HG02588 (cell line): ENCODE data around the gene OR6C4.
"Not testable (repeated sequence)": the region's sequence is repeated elsewhere in the genome, so short reads cannot be mapped to it uniquely, and the experiment has no call there.

Source experiments
- ATAC-seq: cut with Tn5 transposase; IDR thresholded peaks from one replicate; pipeline ENCODE4 v1.9.1; 2021; ENCODE audit warnings: mild to moderate bottlenecking, moderate library complexity; ENCODE audit not compliant: unreplicated experiment

The OR6C4 gene

GRCh38 chr12:55549302-55549701 lies at the start of gene OR6C4:
TSS of gene OR6C4 (plus strand) at chr12:55549602. CDS start at chr12:55551227, 1,625 bp downstream.
- no peak for ATAC-seq

- ATAC-seq: no peak
These were observed 49.6 kb upstream of the OR6C4 start for GRCh38 chr12:55499810-55500252.

GRCh38 chr12:55501601-55502000 lies 47.8 kb upstream of the OR6C4 start:
- no peak for ATAC-seq

- ATAC-seq: no peak
These were observed 33.7 kb upstream of the OR6C4 start for GRCh38 chr12:55515696-55516095.

- no peak for ATAC-seq
These were observed 33.0 kb upstream of the OR6C4 start for GRCh38 chr12:55516391-55516790.

GRCh38 chr12:55548235-55548634 lies 1.2 kb upstream of the OR6C4 start:
- not testable (repeated sequence) for ATAC-seq

- no peak for ATAC-seq
These were observed 646 bp upstream of the OR6C4 start for GRCh38 chr12:55548756-55549155.

GRCh38 chr12:55554296-55554695 lies 4.9 kb downstream of the OR6C4 start:
- ATAC-seq: no peak

- not testable (repeated sequence) for ATAC-seq
These were observed 20.7 kb downstream of the OR6C4 start for GRCh38 chr12:55570060-55570459.

GRCh38 chr12:55570689-55571088 lies 21.3 kb downstream of the OR6C4 start:
- ATAC-seq: not testable (repeated sequence)

GRCh38 chr12:55572168-55572567 lies 22.8 kb downstream of the OR6C4 start, which contains the start of gene OR2AP1:
TSS of gene OR2AP1 (plus strand) at chr12:55572468. CDS start at chr12:55574415, 1,947 bp downstream.
- no peak for ATAC-seq

GRCh38 chr12:55582066-55582465 lies 32.7 kb downstream of the OR6C4 start:
- no peak for ATAC-seq

GRCh38 chr12:55585817-55586216 lies 36.4 kb downstream of the OR6C4 start:
- no peak for ATAC-seq

GRCh38 chr12:55590152-55590551 lies 40.8 kb downstream of the OR6C4 start:
- ATAC-seq: not testable (repeated sequence)
